ENCODE measurements around the gene PIK3C2G. TPM values are rescaled to one million over a fixed set of nuclear protein-coding genes. Genes with fewer than 3 reads are reported as not detected.

Gene PIK3C2G
- total RNA-seq, 1 experiment from 2014 or later: not detected

DNA sequence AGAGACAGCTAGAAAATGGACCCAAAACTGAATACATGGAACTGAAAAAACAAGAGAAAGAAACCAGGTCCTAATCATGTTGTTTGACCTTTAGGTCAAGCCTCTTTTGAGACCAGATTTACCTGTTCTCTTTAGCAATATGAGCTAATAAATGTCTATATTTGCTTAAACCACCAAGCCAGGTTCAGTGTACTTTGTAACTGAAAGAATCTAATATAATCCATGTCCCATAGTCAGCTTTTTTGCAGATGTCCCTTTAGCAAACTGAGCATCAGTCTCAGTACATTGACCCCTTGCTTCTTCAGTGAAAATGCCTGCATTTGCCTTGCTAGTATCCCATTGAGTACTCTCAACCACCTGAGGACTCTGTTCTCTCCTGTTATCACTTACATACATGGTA, 414.8 kb downstream of the PIK3C2G start:
- DNase-seq (ENCODE audit: low read depth, low spot score) (no peak), ATAC-seq (no peak)
- no peaks in the 10 kb centered on the region for H3K36me3 ChIP-seq (ENCODE audit: control insufficient read depth, insufficient read depth, low read length)
- in situ Hi-C loops (cut with HindIII; ENCODE audit: low pct_unique_long_range_greater_than_20kb, low sequenced_read_pairs) (no loop called here), intact Hi-C loops (cut with micrococcal nuclease; ENCODE audit: unreplicated experiment) (no loop called here)
- no peak overlapping the region for H3K4me3 ChIP-seq (ENCODE audit: low read depth in 2 of 2, low read length in 2 of 2)
- no peaks in the 10 kb centered on the region for H3K4me1 ChIP-seq (ENCODE audit: control insufficient read depth, insufficient read depth, low read length)
- no peak overlapping the region for H3K27ac ChIP-seq (ENCODE audit: low read length)
- ChIA-PET POLR2A (no interaction called here), CTCF (no interaction called here)
- no TSS peak for BruUV-seq (replicated peaks)
- no peaks in the 10 kb centered on the region for H3K9me3 ChIP-seq (ENCODE audit: control insufficient read depth, insufficient read depth, low read depth, low read length)
- H3K27me3 ChIP-seq (ENCODE audit: control insufficient read depth, insufficient read depth, low read length): no peaks in the 10 kb centered on the region
- no peak for TF ChIP-seq TCF7L2 (IDR thresholded peaks at IDR 0.05; ENCODE audit: low read depth, low read length)
- TF ChIP-seq, protein P1, sequence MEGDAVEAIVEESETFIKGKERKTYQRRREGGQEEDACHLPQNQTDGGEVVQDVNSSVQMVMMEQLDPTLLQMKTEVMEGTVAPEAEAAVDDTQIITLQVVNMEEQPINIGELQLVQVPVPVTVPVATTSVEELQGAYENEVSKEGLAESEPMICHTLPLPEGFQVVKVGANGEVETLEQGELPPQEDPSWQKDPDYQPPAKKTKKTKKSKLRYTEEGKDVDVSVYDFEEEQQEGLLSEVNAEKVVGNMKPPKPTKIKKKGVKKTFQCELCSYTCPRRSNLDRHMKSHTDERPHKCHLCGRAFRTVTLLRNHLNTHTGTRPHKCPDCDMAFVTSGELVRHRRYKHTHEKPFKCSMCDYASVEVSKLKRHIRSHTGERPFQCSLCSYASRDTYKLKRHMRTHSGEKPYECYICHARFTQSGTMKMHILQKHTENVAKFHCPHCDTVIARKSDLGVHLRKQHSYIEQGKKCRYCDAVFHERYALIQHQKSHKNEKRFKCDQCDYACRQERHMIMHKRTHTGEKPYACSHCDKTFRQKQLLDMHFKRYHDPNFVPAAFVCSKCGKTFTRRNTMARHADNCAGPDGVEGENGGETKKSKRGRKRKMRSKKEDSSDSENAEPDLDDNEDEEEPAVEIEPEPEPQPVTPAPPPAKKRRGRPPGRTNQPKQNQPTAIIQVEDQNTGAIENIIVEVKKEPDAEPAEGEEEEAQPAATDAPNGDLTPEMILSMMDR (IDR thresholded peaks at IDR 0.05): no peak
- no peak for TF ChIP-seq POLR2AphosphoS5 (IDR thresholded peaks at IDR 0.05; ENCODE audit: low read depth, low read length)
- TF ChIP-seq, protein P2, sequence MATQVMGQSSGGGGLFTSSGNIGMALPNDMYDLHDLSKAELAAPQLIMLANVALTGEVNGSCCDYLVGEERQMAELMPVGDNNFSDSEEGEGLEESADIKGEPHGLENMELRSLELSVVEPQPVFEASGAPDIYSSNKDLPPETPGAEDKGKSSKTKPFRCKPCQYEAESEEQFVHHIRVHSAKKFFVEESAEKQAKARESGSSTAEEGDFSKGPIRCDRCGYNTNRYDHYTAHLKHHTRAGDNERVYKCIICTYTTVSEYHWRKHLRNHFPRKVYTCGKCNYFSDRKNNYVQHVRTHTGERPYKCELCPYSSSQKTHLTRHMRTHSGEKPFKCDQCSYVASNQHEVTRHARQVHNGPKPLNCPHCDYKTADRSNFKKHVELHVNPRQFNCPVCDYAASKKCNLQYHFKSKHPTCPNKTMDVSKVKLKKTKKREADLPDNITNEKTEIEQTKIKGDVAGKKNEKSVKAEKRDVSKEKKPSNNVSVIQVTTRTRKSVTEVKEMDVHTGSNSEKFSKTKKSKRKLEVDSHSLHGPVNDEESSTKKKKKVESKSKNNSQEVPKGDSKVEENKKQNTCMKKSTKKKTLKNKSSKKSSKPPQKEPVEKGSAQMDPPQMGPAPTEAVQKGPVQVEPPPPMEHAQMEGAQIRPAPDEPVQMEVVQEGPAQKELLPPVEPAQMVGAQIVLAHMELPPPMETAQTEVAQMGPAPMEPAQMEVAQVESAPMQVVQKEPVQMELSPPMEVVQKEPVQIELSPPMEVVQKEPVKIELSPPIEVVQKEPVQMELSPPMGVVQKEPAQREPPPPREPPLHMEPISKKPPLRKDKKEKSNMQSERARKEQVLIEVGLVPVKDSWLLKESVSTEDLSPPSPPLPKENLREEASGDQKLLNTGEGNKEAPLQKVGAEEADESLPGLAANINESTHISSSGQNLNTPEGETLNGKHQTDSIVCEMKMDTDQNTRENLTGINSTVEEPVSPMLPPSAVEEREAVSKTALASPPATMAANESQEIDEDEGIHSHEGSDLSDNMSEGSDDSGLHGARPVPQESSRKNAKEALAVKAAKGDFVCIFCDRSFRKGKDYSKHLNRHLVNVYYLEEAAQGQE (IDR thresholded peaks at IDR 0.05; ENCODE audit: insufficient read depth in 1 of 2, low read depth in 2 of 2, low read length in 1 of 2): no peak
- no peak for TF ChIP-seq SIN3A (IDR thresholded peaks at IDR 0.05; ENCODE audit: borderline replicate concordance, insufficient read depth, low read depth, low read length)

DNA sequence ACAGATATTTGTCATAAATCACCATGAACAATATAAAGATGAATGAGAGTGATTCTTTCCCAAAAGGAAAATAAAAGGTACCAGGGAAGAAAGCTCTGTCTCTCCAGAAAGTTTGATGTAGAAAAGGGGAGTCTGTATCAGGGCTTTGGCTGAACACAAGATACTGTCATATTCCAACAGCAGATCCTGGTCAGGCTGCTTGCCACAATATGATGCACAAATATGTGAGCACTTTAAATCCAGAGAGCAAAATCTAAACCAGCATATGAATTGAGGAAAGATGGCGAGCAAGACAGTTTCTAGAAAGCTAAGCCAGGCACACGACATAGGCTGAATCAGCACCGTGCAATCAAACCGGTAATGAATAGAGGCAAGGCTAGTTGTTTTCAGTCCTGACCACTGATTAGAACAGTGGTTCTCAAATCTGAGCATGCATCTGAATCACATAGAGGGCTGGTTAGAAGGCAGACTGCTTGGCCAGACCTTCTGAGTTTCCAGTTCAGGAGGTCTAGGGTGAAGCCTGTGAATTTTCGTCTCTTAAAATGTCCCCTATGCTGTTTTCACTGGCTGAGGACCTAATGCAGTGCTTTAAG, 415.8 kb downstream of the PIK3C2G start:
- CTCF ChIA-PET: no interaction called here
- no peaks in the 10 kb centered on the region for H3K36me3 ChIP-seq (ENCODE audit: control insufficient read depth, insufficient read depth, low read length)
- in situ Hi-C loops (cut with HindIII; ENCODE audit: low pct_unique_long_range_greater_than_20kb, low sequenced_read_pairs): no loop called here

More for the DNA sequence above, 415.8 kb downstream of the PIK3C2G start:
- POLR2A ChIA-PET: no interaction called here
- DNase-seq (ENCODE audit: low read depth, low spot score): no peak
- no TSS peak for BruUV-seq (replicated peaks)
- Histone ChIP-seq H3K4me3 (ENCODE audit: low read depth in 2 of 2, low read length in 2 of 2) (no peak overlapping the region), H3K4me1 (ENCODE audit: control insufficient read depth, insufficient read depth, low read length) (no peaks in the 10 kb centered on the region), H3K27me3 (ENCODE audit: control insufficient read depth, insufficient read depth, low read length) (no peaks in the 10 kb centered on the region), H3K9me3 (ENCODE audit: control insufficient read depth, insufficient read depth, low read depth, low read length) (no peaks in the 10 kb centered on the region), H3K27ac (ENCODE audit: low read length) (no peak overlapping the region)
- ATAC-seq: no peak
- TF ChIP-seq TCF7L2 (IDR thresholded peaks at IDR 0.05; ENCODE audit: low read depth, low read length) (no peak), SIN3A (IDR thresholded peaks at IDR 0.05; ENCODE audit: borderline replicate concordance, insufficient read depth, low read depth, low read length) (no peak), POLR2AphosphoS5 (IDR thresholded peaks at IDR 0.05; ENCODE audit: low read depth, low read length) (no peak)
- TF ChIP-seq, protein P2 (IDR thresholded peaks at IDR 0.05; ENCODE audit: insufficient read depth in 1 of 2, low read depth in 2 of 2, low read length in 1 of 2): no peak
- TF ChIP-seq, protein P1 (IDR thresholded peaks at IDR 0.05): no peak
- intact Hi-C loops (cut with micrococcal nuclease; ENCODE audit: unreplicated experiment): no loop called here
